NK-92 treated with Interleukin-12 subunit alpha and Interleukin-12 subunit beta, amount 100 ng/mL, for 24 hours (cell line): ENCODE measurements around the gene MRPS33.
A peak's percentile ranks its signal among the peaks of the same experiment; 100 is the strongest.
"Not testable (repeated sequence)": the region's sequence is repeated elsewhere in the genome, so short reads cannot be mapped to it uniquely, and the experiment has no call there.

ENCODE experiments used
- DNase-seq: peaks from one replicate; lab custom pipeline; 2025; lab: John Stamatoyannopoulos, UW

MRPS33 gene

GRCh38 chr7:141014524-141015395 is at the start of gene MRPS33:
Gene MRPS33, minus strand, starts transcription at chr7:141014952. Its CDS starts 4,319 bp downstream, at chr7:141010633.
- DNase-seq = peak; percentile 97

GRCh38 chr7:141057788-141058187 is 43.0 kb upstream of the MRPS33 start:
- DNase-seq = no peak

- DNase-seq = no peak
Observed at GRCh38 chr7:141055146-141055545, 40.4 kb upstream of the MRPS33 start.

GRCh38 chr7:141053626-141054025 is 38.9 kb upstream of the MRPS33 start:
- no peak for DNase-seq

GRCh38 chr7:141045842-141046620 is 31.3 kb upstream of the MRPS33 start:
- no peak for DNase-seq

GRCh38 chr7:141045126-141045841 is 30.5 kb upstream of the MRPS33 start:
- no peak for DNase-seq

- no peak for DNase-seq
Observed at GRCh38 chr7:141043616-141044015, 28.9 kb upstream of the MRPS33 start.

GRCh38 chr7:141042222-141043193 is 27.8 kb upstream of the MRPS33 start:
- DNase-seq = no peak

GRCh38 chr7:141039376-141039775 is 24.6 kb upstream of the MRPS33 start:
- DNase-seq = no peak

GRCh38 chr7:141038100-141038499 is 23.3 kb upstream of the MRPS33 start:
- DNase-seq = not testable (repeated sequence)

- DNase-seq = not testable (repeated sequence)
Observed at GRCh38 chr7:141032539-141033323, 18.0 kb upstream of the MRPS33 start.

- DNase-seq = no peak
Observed at GRCh38 chr7:141028767-141029166, 14.0 kb upstream of the MRPS33 start.

- DNase-seq = no peak
Observed at GRCh38 chr7:141027043-141027442, 12.3 kb upstream of the MRPS33 start.

GRCh38 chr7:141024668-141025067 is 9.9 kb upstream of the MRPS33 start:
- no peak for DNase-seq

GRCh38 chr7:141023295-141023694 is 8.5 kb upstream of the MRPS33 start:
- DNase-seq = no peak

GRCh38 chr7:141017555-141017954 is 2.8 kb upstream of the MRPS33 start:
- no peak for DNase-seq

- DNase-seq = no peak
Observed at GRCh38 chr7:141016349-141016748, 1.6 kb upstream of the MRPS33 start.

GRCh38 chr7:141014125-141014523 is 628 bp downstream of the MRPS33 start:
- no peak for DNase-seq

GRCh38 chr7:141013345-141013715 is 1.4 kb downstream of the MRPS33 start:
- no peak for DNase-seq

- DNase-seq = no peak
Observed at GRCh38 chr7:141012696-141013344, 1.9 kb downstream of the MRPS33 start.
